Body of pancreas (tissue), 4 donors: ENCODE results near the gene PRKG1. TPM values are rescaled to one million over a fixed set of nuclear protein-coding genes. Genes with fewer than 3 reads are reported as not detected.

Source experiments
- ATAC-seq: fragments of 150-250 bp; one replicate; pipeline ENCODE4 v1.9.1; 2016
- DNase-seq, 4 donors: peaks; one replicate each; pipeline ENCODE4 v3.0.0-alpha.2; 2019
- H3K27ac ChIP-seq, 4 donors: fragments of 200-600 bp; sonication (generic); 1 replicate in 3 of 4; 2 replicates in 1 of 4; pipeline versions ENCODE4 v1.5.1 to v1.6.1; 2016 to 2019; ENCODE audit warnings: mild to moderate bottlenecking in 1 of 4, mixed read lengths in 1 of 4, moderate library complexity in 1 of 4
- H3K27me3 ChIP-seq, 2 donors: fragments of 200-600 bp; sonication (generic); one replicate each; pipeline ENCODE4 v1.6.0; 2016; ENCODE audit warnings: mild to moderate bottlenecking in 1 of 2
- H3K36me3 ChIP-seq, 2 donors: fragments of 200-600 bp; sonication (generic); replicated peaks in 1 of 2; 2 replicates each; pipeline ENCODE4 v1.5.1; 2016; ENCODE audit warnings: low read depth in 2 of 2; ENCODE audit not compliant: insufficient read depth in 1 of 2
- H3K4me1 ChIP-seq: fragments of 200-600 bp; sonication (generic); one replicate; pipeline ENCODE4 v1.6.0; 2016
- H3K4me3 ChIP-seq, 2 donors: fragments of 200-600 bp; sonication (generic); 1 replicate in 1 of 2; 2 replicates in 1 of 2; pipeline ENCODE4 v1.5.1; 2016 to 2019
- H3K9me3 ChIP-seq, 3 donors: fragments of 200-600 bp; sonication (generic); 1 replicate in 2 of 3; 2 replicates in 1 of 3; pipeline ENCODE4 v1.5.1; 2016
- CTCF ChIP-seq, 7 experiments: fragments of 450-650 bp in 4 of 7; fragments of 200-600 bp in 3 of 7; sonication (generic) in 3 of 7; IDR thresholded peaks; one replicate each; pipeline ENCODE4 v1.5.1; 2016 to 2019; ENCODE audit warnings: antibody characterized with exemption in 7 of 7
- POLR2A ChIP-seq, 3 donors: fragments of 450-650 bp; IDR thresholded peaks; one replicate each; pipeline ENCODE4 v1.6.1; 2016; ENCODE audit warnings: antibody characterized with exemption in 3 of 3, mild to moderate bottlenecking in 2 of 3
- WGBS, 2 donors: methylation state at CpG; one replicate each; pipeline ENCODE4 v1.1.5; 2017; 5-methylcytosine and 5-hydroxymethylcytosine counted together
- intact Hi-C: fragments of 100-400 bp; cut with DNase I; formaldehyde crosslinking; loops from one replicate; pipeline ENCODE4 v1.15.1; 2023
- total RNA-seq, 2 donors: library from RNA; depleted of rRNA; stranded (reverse); fragments of >200 nt; gene quantifications; one replicate each; pipeline ENCODE4 v1.1.0, GENCODE V29; 2016

The PRKG1 gene
- total RNA-seq, 2 donors from 2014 or later: 14.2 to 18.9 TPM

- no peak for DNase-seq
- no peak for TF ChIP-seq POLR2A (IDR thresholded peaks at IDR 0.05)
- TF ChIP-seq CTCF (IDR thresholded peaks at IDR 0.05): no peak
- no peak overlapping the region for H3K4me3 ChIP-seq
- intact Hi-C loops: no loop called here
- H3K27ac ChIP-seq: no peak overlapping the region
- WGBS, 2 donors: 87 to 91% methylated on average over 3 of the region's 3 CpGs
- no peak for ATAC-seq
- H3K36me3 ChIP-seq: no peaks in the 10 kb centered on the region
- peaks cover 4% of the 10 kb centered on the region for H3K4me1 ChIP-seq
- no peaks in the 10 kb centered on the region for H3K27me3 ChIP-seq
- H3K9me3 ChIP-seq: no peaks in the 10 kb centered on the region
Observed at GRCh38 chr10:51663086-51663485, 588.8 kb downstream of the PRKG1 start.

GRCh38 chr10:51666456-51666855, 592.2 kb downstream of the PRKG1 start:
- Histone ChIP-seq H3K9me3 (no peaks in the 10 kb centered on the region), H3K4me3 (no peak overlapping the region), H3K27ac (no peak overlapping the region), H3K27me3 (no peaks in the 10 kb centered on the region), H3K4me1 (peaks cover 4% of the 10 kb centered on the region), H3K36me3 (no peaks in the 10 kb centered on the region)
- intact Hi-C loops: no loop called here
- TF ChIP-seq POLR2A (IDR thresholded peaks at IDR 0.05): no peak
- no peak for TF ChIP-seq CTCF (IDR thresholded peaks at IDR 0.05)
- ATAC-seq (no peak), DNase-seq (no peak)

- TF ChIP-seq CTCF (IDR thresholded peaks at IDR 0.05) (no peak), POLR2A (IDR thresholded peaks at IDR 0.05) (no peak)
- Histone ChIP-seq H3K36me3 (no peaks in the 10 kb centered on the region), H3K9me3 (no peaks in the 10 kb centered on the region), H3K4me1 (peaks cover 4% of the 10 kb centered on the region), H3K27ac (no peak overlapping the region), H3K4me3 (no peak overlapping the region), H3K27me3 (no peaks in the 10 kb centered on the region)
- DNase-seq (no peak), ATAC-seq (no peak)
- WGBS, 2 donors: 0 to 3% methylated on average over 1 of the region's 1 CpG
- intact Hi-C loops: no loop called here
Observed at GRCh38 chr10:51667678-51668335, 593.5 kb downstream of the PRKG1 start.

GRCh38 chr10:51668336-51668689, 594.0 kb downstream of the PRKG1 start:
- TF ChIP-seq POLR2A (IDR thresholded peaks at IDR 0.05) (no peak), CTCF (IDR thresholded peaks at IDR 0.05) (no peak)
- Histone ChIP-seq H3K4me1 (peaks cover 4% of the 10 kb centered on the region), H3K4me3 (no peak overlapping the region), H3K27me3 (no peaks in the 10 kb centered on the region), H3K27ac (no peak overlapping the region), H3K9me3 (no peaks in the 10 kb centered on the region), H3K36me3 (no peaks in the 10 kb centered on the region)
- ATAC-seq (no peak), DNase-seq (no peak)
- intact Hi-C loops: no loop called here

GRCh38 chr10:51669041-51669440, 594.8 kb downstream of the PRKG1 start:
- intact Hi-C loops: no loop called here

More at GRCh38 chr10:51669041-51669440, 594.8 kb downstream of the PRKG1 start:
- no peak for TF ChIP-seq CTCF (IDR thresholded peaks at IDR 0.05)
- no peak for TF ChIP-seq POLR2A (IDR thresholded peaks at IDR 0.05)
- Histone ChIP-seq H3K27ac (no peak overlapping the region), H3K4me3 (no peak overlapping the region), H3K27me3 (no peaks in the 10 kb centered on the region), H3K4me1 (peaks cover 4% of the 10 kb centered on the region), H3K36me3 (no peaks in the 10 kb centered on the region), H3K9me3 (no peaks in the 10 kb centered on the region)
- DNase-seq: no peak
- no peak for ATAC-seq
- WGBS, 2 donors: 93% methylated on average over 5 of the region's 5 CpGs
